Globus pallidus (tissue), 1 donor: Measurements from ENCODE around the gene BCL2L2.
"Not testable (repeated sequence)": the region's sequence is repeated elsewhere in the genome, so short reads cannot be mapped to it uniquely, and the experiment has no call there.

Experiments used
- DNase-seq: peaks from one replicate; pipeline ENCODE4 v3.0.0-alpha.2; 2015; ENCODE audit warnings: low spot score

Gene BCL2L2

DNA sequence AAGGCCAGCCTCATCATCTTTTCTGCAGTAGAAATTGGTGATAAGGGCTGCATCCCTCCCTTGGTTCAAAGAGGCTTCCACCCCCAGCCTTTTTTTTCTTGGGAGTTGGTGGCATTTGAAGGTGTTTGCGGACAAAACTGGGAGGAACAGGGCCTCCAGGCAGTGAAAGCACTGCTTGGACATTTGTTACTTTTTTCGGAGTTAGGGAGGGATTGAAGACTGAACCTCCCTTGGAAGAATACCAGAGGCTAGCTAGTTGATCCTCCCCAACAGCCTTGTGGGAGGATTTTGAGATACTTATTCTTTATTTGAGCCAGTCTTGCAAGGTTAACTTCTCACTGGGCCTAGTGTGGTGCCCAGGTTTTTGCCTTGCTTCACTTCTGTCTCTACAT is 17.8 kb downstream of the BCL2L2 start:
- DNase-seq: no peak

DNA sequence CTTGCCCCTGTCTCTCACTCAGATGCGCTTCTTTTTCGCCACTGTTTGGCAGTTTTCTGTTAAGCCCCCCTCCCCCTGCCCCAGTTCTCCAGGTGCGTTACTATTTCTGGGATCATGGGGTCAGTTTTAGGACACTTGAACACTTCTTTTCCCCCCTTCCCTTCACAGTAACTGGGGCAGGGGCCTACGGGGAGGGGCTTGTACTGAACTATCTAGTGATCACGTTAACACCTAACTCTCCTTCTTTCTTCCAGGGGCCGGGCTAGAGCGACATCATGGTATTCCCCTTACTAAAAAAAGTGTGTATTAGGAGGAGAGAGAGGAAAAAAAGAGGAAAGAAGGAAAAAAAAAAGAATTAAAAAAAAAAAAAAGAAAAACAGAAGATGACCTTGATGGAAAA is 18.4 kb downstream of the BCL2L2 start:
- DNase-seq: no peak

DNA sequence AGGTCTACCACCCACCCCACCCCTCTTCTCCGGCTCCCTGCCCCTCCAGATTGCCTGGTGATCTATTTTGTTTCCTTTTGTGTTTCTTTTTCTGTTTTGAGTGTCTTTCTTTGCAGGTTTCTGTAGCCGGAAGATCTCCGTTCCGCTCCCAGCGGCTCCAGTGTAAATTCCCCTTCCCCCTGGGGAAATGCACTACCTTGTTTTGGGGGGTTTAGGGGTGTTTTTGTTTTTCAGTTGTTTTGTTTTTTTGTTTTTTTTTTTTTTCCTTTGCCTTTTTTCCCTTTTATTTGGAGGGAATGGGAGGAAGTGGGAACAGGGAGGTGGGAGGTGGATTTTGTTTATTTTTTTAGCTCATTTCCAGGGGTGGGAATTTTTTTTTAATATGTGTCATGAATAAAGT is 19.1 kb downstream of the BCL2L2 start:
- DNase-seq: not testable (repeated sequence)

GRCh38 chr14:23326491-23327332 is 20.1 kb downstream of the BCL2L2 start:
- DNase-seq: no peak

GRCh38 chr14:23327947-23328744 is 21.5 kb downstream of the BCL2L2 start:
- DNase-seq: peak; percentile 83

DNA sequence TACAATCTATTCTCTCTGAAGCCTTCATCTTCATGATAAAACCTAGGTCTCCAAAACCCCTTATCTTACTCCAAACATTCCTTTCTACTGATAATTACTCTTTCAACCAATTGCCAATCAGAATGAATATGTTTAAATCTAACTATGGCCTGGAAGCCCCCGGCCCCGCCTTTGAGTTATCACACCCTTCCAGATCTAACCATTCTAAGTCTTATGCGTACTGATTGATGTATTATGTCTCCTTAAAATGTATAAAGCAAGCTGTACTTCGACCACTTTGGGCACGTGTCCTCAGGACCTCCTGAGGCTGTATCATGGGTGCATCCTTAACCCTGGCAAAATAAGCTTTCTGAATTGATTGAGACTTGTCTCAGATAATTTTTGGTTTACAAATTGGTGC is 29.0 kb downstream of the BCL2L2 start:
- DNase-seq: no peak

GRCh38 chr14:23339506-23340268 is 33.1 kb downstream of the BCL2L2 start:
- DNase-seq: no peak

DNA sequence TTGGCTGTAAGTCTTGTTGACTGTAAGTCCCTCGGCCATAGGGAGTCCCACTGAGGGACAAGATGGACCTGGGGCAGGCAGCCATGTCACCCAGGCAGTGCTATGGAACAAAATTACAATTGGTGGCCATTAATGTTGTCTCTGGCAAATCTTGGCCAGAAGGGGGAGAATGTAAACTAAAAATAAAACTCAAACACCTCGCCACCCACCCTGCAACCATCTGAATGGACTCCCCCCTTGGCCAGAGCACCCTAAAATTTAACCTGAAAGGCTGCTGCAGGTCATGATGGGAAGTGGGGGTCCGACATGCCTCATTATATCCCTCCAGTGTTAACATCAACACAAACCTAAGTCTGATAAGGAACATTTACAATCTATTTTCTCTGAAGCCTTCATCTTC is 37.8 kb downstream of the BCL2L2 start:
- no peak for DNase-seq

DNA sequence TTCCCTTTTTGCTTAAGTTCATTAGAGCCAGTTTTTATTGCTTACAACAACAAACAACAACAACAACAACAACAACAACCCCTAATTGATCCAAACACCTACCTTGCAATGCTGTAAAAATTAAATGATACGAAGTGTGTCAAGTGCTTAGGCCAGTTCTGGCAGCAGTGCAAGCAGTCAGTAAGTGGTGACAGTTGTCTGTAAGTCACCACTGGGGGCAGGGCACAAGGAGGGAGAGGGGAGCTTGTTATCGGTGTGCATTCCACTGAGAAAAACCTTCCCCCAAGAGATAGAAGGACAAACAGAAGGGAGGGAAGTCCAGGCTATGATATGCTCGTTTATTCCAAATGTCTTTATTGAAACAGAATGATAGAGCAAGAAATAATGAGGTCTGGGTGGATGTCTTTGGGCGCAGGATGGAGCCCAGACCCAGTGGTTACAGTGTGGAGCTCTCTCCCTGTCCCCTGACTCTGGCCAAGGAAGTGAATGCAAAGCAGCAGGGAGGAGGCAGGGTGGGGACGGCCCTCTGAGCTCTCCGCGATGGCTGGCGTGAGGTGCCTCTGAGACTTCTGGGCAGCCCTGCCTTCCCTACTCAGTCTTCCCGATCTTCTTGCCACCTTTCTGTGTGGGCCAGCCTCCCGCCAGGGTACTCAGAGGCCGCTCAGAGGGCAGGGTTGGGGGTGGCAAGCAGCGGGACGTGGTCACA is 39.5 kb downstream of the BCL2L2 start:
- no peak for DNase-seq

DNA sequence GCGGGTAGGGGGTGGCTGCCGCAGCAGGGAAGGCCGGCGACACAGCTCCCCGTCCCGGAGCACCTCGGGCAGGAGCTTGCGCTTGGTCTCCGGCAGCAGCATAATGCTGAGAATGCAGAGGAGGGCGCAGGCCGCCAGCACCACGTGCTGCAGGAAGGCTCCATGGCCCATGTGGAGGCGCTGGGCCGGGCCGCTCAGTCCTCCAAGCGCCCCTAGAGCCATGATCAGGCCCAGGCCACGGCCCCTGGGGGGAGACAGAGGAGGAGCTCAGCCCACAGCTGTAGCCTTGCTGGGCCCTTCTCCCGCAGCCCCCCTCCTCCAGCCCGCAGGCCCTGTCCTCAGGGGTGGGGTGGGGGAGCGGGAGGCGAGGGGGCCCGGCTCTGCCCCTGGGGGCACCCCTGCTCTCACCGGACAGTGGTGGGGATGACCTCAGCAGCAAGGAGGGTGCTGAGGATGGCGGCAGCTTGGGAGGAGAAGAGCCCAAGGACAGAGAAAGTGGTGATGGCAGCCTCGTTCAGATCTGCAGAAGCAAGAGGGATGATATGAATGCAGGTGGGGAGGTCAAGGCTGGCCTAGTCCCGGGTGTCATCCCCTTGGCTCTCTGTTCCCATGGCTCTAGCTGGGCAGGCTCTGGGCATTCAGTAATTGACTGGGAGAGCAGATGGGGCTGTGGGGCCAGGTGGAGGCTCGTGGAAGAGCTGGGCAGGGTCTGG is 40.2 kb downstream of the BCL2L2 start:
- DNase-seq: no peak

- no peak for DNase-seq
Observed at GRCh38 chr14:23347406-23348296, 41.0 kb downstream of the BCL2L2 start.

GRCh38 chr14:23348297-23348655 is 41.6 kb downstream of the BCL2L2 start:
- no peak for DNase-seq

GRCh38 chr14:23349156-23349845 is 42.7 kb downstream of the BCL2L2 start:
- no peak for DNase-seq

- DNase-seq: peak; percentile 39
Observed at GRCh38 chr14:23351681-23352505, 45.3 kb downstream of the BCL2L2 start.

GRCh38 chr14:23352506-23353432 is 46.1 kb downstream of the BCL2L2 start, which contains the start of gene SLC22A17:
Gene SLC22A17 (minus strand): TSS chr14:23352887.
- DNase-seq: peak; percentile 95

- no peak for DNase-seq
Observed at GRCh38 chr14:23353433-23353780, 46.8 kb downstream of the BCL2L2 start.

DNA sequence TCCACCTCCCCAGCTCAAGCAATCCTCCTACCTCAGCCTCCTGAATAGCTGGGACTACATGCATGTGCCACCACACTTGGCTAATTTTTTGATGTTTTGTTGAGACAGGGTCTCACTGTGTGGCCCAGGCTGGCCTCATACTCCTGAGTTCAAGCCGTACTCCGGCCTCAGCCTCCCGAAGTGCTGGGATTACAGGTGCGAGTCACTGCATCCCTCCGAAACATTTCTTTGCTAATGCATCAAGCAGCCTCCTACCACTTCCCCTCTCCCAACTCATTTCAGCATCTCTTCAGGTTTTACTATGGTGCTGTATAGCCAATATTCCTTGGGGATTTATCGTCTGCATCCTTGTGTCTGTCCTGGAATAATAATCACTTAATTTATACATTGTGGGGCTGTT is 48.4 kb downstream of the BCL2L2 start:
- no peak for DNase-seq
